MG63 (cell line): Measurements from ENCODE around the gene ZNF503. TPM values are rescaled to one million over a fixed set of nuclear protein-coding genes. Genes with fewer than 3 reads are reported as not detected.

ENCODE experiments used
- DNase-seq: peaks from one replicate; pipeline ENCODE4 v3.0.0-alpha.2; 2020
- H3K27me3 ChIP-seq: fragments of 250-450 bp; sonication (Bioruptor Pico); 2 replicates; pipeline ENCODE4 v1.5.1; 2020; ENCODE audit warnings: mild to moderate bottlenecking, moderate library complexity
- H3K36me3 ChIP-seq: fragments of 250-450 bp; sonication (Bioruptor Pico); 2 replicates; pipeline ENCODE4 v1.5.1; 2020; ENCODE audit warnings: mild to moderate bottlenecking, moderate library complexity
- H3K4me3 ChIP-seq: fragments of 250-450 bp; sonication (Bioruptor Pico); 2 replicates; pipeline ENCODE4 v1.5.1; 2020; ENCODE audit warnings: mild to moderate bottlenecking, moderate library complexity
- H3K9me3 ChIP-seq: fragments of 250-450 bp; sonication (Bioruptor Pico); 2 replicates; pipeline ENCODE4 v1.5.1; 2020; ENCODE audit warnings: mild to moderate bottlenecking, moderate library complexity
- total RNA-seq: library from RNA; depleted of rRNA; stranded (reverse); fragments of >200 nt; shearing (Covaris generic); gene quantifications from 2 replicates; pipeline ENCODE4 v1.2.3, GENCODE V29; 2014; ENCODE audit warnings: low replicate concordance

Gene ZNF503
- total RNA-seq, 1 experiment from 2014 or later: 8.8 TPM

DNA sequence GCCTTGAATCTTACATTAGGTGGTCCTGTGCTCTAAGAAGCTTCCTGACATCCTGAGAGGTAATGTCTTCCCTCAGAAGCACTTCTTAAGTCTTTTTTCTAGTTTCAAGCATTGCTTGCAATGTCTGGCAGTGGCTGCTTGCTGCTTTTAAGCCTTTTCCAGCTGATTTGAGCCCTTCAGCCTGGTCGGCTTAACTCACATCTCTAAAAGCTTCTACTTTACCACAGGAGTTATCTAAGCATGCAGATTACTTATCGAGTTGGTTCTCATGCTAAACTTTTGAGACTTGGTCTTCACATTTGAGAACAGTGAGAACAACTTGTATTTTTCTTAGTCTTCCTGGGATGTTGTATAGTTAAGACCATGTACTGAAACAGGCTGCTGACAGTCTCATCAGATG lies 33.7 kb upstream of the ZNF503 start:
- Histone ChIP-seq H3K4me3 (no peak overlapping the region), H3K27me3 (no peaks in the 10 kb centered on the region), H3K9me3 (no peaks in the 10 kb centered on the region), H3K36me3 (no peaks in the 10 kb centered on the region)
- DNase-seq: no peak

- Histone ChIP-seq H3K27me3 (no peaks in the 10 kb centered on the region), H3K4me3 (no peak overlapping the region), H3K36me3 (no peaks in the 10 kb centered on the region), H3K9me3 (no peaks in the 10 kb centered on the region)
- no peak for DNase-seq
Measured at GRCh38 chr10:75434291-75434690, 32.7 kb upstream of the ZNF503 start.

- DNase-seq: no peak
- Histone ChIP-seq H3K36me3 (no peaks in the 10 kb centered on the region), H3K27me3 (no peaks in the 10 kb centered on the region), H3K9me3 (no peaks in the 10 kb centered on the region), H3K4me3 (no peak overlapping the region)
Measured at GRCh38 chr10:75433216-75433615, 31.7 kb upstream of the ZNF503 start.

DNA sequence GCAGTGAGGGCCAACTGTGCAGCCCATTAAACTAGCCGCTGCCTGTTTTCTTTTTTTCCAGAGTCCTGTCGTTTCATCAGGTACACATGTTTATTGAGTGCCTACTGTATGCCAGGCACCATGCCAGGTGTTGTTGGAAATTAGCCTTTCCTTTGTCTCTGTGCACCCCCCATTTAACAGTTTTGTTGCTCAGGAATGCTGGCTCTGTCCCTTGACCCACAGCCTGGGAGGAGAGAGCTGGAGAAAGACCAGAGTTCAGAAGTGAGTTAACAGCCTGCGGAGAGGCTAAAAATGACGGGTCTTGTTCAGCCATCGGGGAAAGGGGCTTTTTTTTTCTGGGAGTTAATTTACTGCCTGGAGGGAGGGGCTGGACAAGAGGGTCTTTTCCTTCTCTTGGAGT lies 31.2 kb upstream of the ZNF503 start:
- Histone ChIP-seq H3K36me3 (no peaks in the 10 kb centered on the region), H3K27me3 (no peaks in the 10 kb centered on the region), H3K4me3 (no peak overlapping the region), H3K9me3 (no peaks in the 10 kb centered on the region)
- no peak for DNase-seq

GRCh38 chr10:75432176-75432575 lies 30.6 kb upstream of the ZNF503 start:
- peak overlapping the region; percentile 52; the same call in 1 of the 2 replicates for H3K4me3 ChIP-seq

DNA sequence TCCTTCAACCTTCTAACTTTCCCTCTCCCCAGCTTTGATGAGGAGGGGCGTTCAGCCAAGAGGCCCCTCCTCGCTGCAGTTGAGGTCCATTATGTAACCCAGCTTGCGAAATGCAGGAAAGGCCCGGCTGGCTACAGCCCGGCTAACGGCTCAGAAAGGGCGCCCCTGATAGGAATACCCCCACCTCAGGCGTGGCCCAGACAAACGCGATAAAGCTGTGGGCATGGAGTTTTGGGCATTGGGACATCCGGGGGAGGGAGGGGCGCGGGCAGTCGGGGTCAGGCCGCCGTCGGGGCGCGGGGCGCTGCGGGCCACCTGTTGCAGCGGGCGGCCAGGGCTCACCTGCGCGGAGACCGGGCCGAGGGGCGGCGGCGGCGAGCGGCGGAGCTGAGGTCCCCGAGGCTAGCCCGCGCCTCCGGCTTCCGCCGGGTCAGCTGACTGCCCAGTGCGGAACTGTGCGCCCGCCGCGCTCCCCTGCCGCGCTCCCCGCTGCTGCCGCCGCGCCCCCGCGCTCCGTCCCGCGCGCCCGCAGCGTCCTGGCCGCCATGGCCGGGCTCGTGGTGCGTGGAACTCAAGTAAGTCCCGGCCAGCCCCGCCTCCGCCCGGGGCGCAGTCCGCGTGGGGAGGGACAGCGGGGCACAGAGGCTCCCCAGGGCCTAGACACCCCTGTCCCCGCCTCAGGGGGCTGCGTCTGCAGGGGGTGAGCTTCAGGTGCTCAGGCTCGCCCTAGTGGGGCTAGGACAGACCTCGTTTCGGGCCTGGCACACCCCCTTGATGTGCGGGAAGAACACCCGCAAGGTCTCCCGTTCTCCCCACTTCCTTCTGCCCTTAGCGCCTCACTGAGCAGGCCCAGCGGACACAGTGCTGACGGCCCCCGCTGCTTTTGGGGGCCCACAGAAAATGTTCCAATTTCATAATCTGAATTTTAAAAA lies 29.9 kb upstream of the ZNF503 start, which contains the start of gene LRMDA:
TSS of gene LRMDA (plus strand) at position 445 of the 932 bp plus-strand sequence.
- H3K27me3 ChIP-seq: no peaks in the 10 kb centered on the region
- no peaks in the 10 kb centered on the region for H3K9me3 ChIP-seq
- DNase-seq: peak; percentile 45
- peak within 1 kb of the TSS; percentile 52 for H3K4me3 ChIP-seq
- no peaks in the 10 kb centered on the region for H3K36me3 ChIP-seq

More at GRCh38 chr10:75432176-75432575, 30.6 kb upstream of the ZNF503 start:
- Histone ChIP-seq H3K27me3 (no peaks in the 10 kb centered on the region), H3K36me3 (no peaks in the 10 kb centered on the region), H3K9me3 (no peaks in the 10 kb centered on the region)
- no peak for DNase-seq

DNA sequence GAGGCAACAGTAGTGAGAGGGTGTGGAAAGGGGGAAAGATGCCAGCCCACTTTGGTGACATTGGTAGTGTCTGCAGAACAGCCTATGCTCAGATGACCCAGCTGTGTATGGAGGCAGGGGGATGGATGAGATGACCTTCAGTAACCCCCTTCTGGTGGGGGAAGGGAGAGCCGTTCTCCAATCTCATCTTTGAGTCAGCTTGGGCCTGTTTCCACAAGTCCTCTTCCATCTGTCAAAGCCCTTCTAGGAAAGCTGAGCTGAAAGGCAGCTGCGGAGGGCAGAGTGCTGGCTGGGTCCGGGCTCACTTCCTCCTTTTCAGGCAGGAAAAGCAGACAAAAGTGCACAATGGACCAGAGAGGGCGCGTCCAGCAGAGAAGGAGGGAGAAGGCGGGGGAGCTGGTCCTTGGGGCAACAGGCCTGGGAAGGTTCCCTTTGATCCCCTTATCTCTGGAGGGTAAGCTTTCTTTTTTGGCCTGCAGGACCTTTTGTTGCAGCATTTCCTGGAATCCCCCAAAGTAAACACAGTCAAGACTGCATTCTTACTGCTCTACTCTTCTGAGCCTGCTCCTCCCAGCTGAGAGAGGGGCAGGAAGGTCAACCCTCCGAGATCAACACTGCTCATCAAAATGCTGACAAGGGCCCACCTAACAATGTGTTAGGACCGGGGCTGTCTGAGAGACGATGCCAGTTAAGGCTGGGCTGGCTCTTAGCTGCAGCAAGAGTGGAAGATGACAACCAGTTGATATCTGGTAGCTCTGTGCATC lies 28.6 kb upstream of the ZNF503 start:
- no peak for DNase-seq
- Histone ChIP-seq H3K9me3 (no peaks in the 10 kb centered on the region), H3K4me3 (no peak overlapping the region), H3K27me3 (no peaks in the 10 kb centered on the region), H3K36me3 (no peaks in the 10 kb centered on the region)

DNA sequence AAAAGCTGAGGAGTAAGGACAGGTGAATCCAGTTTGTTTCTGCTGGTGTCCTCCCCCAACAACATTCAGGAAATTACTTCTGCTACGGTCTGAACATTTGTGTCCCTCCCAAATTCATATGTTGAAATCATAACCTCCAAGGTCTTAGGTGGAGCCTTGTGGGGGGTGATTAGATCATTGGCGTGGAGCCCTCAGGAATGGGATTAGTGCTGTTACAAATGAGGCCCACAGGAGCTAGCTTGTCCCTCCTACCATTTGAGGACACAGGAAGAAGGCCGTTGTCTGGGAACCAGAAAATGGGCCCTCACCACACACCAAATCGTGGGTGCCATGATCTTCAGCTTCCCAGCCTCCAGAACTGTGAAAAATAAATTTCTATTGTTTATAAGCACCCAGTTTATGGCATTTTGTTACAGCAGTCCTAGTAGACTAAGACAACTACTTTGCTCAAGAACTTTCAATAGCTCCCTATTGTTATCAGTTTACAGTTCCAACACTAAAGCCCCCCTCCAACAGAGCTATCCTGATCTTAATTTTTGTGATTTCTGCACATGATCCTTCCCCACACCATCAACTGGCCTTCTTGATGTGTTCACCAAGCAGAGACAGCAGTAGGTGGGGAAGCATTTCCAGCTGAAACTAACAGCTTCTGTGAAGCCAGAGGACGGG lies 27.7 kb upstream of the ZNF503 start:
- no peaks in the 10 kb centered on the region for H3K9me3 ChIP-seq
- H3K4me3 ChIP-seq: no peak overlapping the region
- H3K36me3 ChIP-seq: no peaks in the 10 kb centered on the region
- DNase-seq: no peak
- no peaks in the 10 kb centered on the region for H3K27me3 ChIP-seq

GRCh38 chr10:75428434-75429158 lies 27.0 kb upstream of the ZNF503 start:
- Histone ChIP-seq H3K36me3 (no peaks in the 10 kb centered on the region), H3K9me3 (no peaks in the 10 kb centered on the region), H3K4me3 (no peak overlapping the region), H3K27me3 (no peaks in the 10 kb centered on the region)
- DNase-seq: no peak

DNA sequence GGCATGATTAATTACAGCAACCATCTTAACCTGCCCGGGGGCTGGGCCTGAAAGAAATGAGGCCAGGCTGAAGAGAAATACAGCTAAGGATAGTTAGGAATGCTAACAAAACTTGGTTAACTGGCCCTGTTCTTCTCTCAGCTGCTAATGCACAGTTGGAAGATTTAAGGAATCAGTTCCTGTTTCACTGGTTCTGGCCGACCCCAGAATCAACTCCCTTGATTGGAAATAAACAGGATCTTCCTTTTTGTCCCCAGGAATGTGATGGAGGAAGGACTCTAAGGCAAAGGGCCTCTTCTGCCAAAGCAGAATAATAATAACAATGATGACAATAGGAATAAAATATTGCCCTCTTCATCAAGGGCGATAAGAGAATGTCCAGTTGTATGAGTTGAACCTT lies 26.4 kb upstream of the ZNF503 start:
- Histone ChIP-seq H3K36me3 (no peaks in the 10 kb centered on the region), H3K9me3 (no peaks in the 10 kb centered on the region), H3K4me3 (no peak overlapping the region), H3K27me3 (no peaks in the 10 kb centered on the region)
- DNase-seq: no peak

DNA sequence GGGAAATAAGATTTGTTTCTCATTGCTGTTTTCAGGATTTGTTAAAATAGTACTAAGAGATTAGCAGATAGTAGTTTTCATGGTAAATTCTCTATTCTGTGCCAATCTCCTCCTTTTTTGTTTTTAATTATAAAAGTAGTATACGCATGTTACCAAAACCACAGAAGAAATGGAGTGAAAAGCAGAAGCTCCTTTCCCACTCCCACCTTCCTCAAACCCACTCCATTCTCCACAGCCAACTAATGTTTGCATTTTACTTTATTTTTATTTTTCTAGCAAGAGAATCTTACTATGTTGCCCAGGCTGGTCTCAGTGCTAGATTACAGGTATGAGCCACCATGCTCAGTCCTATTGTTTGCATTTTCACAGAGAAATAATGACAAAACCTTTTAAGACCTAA lies 25.3 kb upstream of the ZNF503 start:
- no peaks in the 10 kb centered on the region for H3K27me3 ChIP-seq
- DNase-seq: no peak
- H3K4me3 ChIP-seq: no peak overlapping the region
- H3K36me3 ChIP-seq: no peaks in the 10 kb centered on the region
- no peaks in the 10 kb centered on the region for H3K9me3 ChIP-seq

- Histone ChIP-seq H3K9me3 (no peaks in the 10 kb centered on the region), H3K36me3 (no peaks in the 10 kb centered on the region), H3K4me3 (no peak overlapping the region), H3K27me3 (no peaks in the 10 kb centered on the region)
- no peak for DNase-seq
Measured at GRCh38 chr10:75425291-75426079, 23.9 kb upstream of the ZNF503 start.

GRCh38 chr10:75424571-75424970 lies 23.0 kb upstream of the ZNF503 start:
- no peak overlapping the region for H3K4me3 ChIP-seq
- no peaks in the 10 kb centered on the region for H3K36me3 ChIP-seq
- H3K27me3 ChIP-seq: no peaks in the 10 kb centered on the region
- DNase-seq: no peak
- no peaks in the 10 kb centered on the region for H3K9me3 ChIP-seq

GRCh38 chr10:75422913-75423312 lies 21.3 kb upstream of the ZNF503 start:
- Histone ChIP-seq H3K9me3 (no peaks in the 10 kb centered on the region), H3K36me3 (no peaks in the 10 kb centered on the region), H3K27me3 (no peaks in the 10 kb centered on the region), H3K4me3 (no peak overlapping the region)
- DNase-seq: no peak

DNA sequence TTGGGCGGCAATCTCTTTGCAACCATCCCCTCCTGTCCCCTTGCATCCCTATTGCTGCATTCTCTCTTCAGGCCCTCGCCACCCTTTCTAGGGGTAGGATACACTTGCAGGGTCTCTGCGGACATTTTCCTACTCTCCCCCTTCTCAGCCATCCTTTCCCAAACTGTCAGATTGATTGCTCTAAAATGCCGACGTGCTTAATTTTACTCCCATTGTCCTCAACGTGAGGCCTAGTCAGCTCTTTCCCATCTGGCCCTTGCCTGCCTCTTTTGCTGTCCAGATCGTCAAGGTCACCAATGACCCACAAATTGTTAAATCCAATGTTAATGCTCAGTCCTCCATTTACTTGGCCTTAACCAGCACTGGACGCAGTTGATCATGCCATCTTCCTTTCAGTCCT lies 17.1 kb upstream of the ZNF503 start:
- no peak for DNase-seq
- no peaks in the 10 kb centered on the region for H3K9me3 ChIP-seq

GRCh38 chr10:75418293-75418692 lies 16.7 kb upstream of the ZNF503 start:
- Histone ChIP-seq H3K9me3 (no peaks in the 10 kb centered on the region), H3K27me3 (no peaks in the 10 kb centered on the region), H3K4me3 (no peak overlapping the region), H3K36me3 (no peaks in the 10 kb centered on the region)
- no peak for DNase-seq

More for the DNA sequence above, 17.1 kb upstream of the ZNF503 start:
- Histone ChIP-seq H3K27me3 (no peaks in the 10 kb centered on the region), H3K4me3 (no peak overlapping the region), H3K36me3 (no peaks in the 10 kb centered on the region)
